Renal cortical epithelial cell (primary cell): ENCODE data around the gene ZNF30. TPM values are rescaled to one million over a fixed set of nuclear protein-coding genes. Genes with fewer than 3 reads are reported as not detected.
"Not testable (repeated sequence)": the region's sequence is repeated elsewhere in the genome, so short reads cannot be mapped to it uniquely, and the experiment has no call there.

Experiments used
- DNase-seq: peaks from one replicate; pipeline ENCODE4 v3.0.0-alpha.2; 2011; ENCODE audit warnings: low read depth
- total RNA-seq: library from RNA; depleted of rRNA; stranded (reverse); fragments of >200 nt; gene quantifications from 2 replicates; pipeline ENCODE4 v1.2.3, GENCODE V29; 2014

ZNF30 gene
- 0.69 and 4.7 TPM in 2 replicates for total RNA-seq

DNA sequence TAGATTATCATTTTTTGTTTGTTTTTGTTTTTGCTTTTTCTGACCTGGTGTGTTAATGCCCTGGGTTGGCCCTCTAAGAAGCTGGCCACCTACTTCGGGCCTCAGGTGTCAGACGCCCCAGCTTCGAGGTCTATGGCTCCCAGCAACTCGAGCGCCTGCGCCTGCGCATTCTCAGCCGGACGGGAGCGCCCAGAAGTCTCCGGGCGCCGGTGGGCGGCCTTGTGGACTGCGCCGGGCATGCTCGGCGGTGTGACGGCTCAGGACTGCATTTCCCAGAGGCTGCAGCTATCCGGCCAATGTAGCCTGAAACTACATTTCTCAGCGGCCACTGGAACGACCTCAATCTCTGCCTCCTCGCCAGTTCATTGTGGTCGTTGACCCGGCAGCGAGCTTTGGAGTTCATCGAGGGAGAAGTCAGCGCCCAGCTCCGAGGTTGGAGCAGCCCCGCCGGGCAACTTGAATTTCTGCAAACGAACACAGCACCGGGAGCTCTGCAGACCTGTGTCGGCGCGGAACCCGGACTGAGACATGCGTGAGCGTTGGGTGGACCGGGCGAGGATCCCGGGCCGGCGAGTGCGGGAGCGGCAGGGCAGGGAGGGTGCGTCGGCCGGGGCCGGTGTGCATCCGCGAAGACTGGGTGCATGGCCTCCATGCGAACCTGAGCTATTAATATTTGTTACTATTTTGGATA, at the start of gene ZNF30:
TSS of gene ZNF30 (plus strand) at position 219 of the 691 bp plus-strand sequence. CDS start 3,045 bp downstream, outside the sequence.
- peak; percentile 86 for DNase-seq

DNA sequence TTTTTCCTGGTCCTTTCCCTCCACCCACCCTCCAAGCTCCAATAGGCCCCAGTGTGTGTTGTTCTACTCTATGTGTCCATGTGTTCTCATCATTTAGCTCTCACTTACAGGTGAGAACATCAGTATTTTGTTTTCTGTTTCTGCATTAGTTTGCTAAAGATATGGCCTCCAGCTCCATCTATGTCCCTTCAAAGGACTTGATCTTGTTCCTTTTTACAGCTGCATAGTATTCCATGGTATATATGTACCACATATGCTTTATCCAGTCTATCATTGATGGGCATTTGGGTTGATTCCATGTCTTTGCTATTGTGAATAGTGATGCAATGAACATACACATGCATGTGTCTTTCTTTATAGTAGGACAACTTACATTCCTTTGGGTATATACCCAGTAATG, 47.1 kb upstream of the ZNF30 start:
- DNase-seq: no peak

DNA sequence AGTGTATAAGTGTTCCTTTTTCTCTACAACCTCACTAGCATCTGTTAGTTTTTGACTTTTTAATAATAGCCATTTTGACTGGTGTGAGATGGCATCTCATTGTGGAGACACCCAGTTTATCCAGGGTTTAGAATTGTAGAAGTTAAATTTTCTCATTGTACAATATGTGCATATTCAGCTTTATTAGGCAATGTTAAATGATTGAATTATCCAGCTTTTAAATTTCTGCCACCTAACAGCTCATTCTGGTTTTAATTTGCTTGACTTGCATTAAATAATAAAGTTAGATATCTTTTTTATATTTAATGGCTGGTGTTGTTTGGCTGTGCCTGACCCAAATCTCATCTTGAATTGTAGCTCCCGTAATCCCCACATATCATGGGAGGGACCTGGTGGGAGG, 46.7 kb upstream of the ZNF30 start:
- DNase-seq: no peak

DNA sequence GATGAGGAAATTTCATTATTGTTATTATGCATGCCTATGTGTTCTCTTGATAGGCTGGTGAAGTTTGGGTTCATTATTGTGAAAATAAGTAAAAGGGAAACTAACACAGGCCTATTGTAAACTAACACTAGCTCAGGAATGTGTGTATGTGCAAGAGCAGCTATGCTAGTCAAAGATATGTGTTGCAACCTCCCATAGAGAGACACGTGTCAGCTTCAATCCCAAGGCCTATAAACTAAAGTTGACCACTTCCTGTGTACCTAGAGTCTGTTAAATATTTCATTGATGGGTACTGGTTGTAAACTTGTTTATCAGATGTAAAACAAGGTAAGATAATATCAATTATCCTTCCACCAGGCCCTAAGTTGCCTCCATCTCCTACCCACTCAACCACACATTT, 44.7 kb upstream of the ZNF30 start:
- no peak for DNase-seq

DNA sequence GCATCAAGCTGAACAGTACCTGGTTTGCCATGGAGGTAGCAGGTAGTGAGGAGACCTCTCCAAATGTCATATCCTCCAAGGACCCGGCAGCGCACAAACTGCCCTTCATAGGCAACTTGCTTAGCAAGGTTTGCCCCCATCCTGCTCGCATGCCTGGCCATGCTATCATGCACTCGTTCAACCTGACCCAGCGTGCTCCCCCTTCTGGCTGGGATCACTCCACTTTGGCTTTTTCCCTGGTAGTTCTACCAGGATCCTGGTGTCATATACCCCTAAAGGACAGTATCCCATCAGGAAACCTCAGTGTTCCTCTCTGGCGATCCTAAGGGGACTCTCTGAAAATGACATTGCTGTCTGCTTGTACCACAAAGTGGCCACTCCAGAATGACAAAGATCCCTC, 38.6 kb upstream of the ZNF30 start:
- DNase-seq: no peak

DNA sequence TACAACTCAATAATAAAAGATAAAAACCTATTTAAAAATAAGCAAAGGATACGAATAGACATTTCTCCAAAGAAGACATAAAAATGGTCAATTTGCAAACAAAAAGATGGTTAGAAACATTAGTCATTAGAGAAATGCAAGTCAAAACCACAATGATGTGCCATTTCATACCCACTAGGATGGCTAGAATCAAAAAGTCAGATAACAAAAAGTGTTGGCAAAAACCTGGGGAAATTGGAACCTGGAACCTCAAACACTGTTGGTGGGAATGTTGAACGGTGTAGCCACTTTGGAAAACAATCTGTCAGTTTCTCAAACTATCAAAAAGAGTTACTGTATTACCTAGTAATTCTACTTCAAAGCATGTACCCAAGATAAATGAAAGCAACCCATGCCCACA, 26.5 kb upstream of the ZNF30 start:
- DNase-seq: no peak

DNA sequence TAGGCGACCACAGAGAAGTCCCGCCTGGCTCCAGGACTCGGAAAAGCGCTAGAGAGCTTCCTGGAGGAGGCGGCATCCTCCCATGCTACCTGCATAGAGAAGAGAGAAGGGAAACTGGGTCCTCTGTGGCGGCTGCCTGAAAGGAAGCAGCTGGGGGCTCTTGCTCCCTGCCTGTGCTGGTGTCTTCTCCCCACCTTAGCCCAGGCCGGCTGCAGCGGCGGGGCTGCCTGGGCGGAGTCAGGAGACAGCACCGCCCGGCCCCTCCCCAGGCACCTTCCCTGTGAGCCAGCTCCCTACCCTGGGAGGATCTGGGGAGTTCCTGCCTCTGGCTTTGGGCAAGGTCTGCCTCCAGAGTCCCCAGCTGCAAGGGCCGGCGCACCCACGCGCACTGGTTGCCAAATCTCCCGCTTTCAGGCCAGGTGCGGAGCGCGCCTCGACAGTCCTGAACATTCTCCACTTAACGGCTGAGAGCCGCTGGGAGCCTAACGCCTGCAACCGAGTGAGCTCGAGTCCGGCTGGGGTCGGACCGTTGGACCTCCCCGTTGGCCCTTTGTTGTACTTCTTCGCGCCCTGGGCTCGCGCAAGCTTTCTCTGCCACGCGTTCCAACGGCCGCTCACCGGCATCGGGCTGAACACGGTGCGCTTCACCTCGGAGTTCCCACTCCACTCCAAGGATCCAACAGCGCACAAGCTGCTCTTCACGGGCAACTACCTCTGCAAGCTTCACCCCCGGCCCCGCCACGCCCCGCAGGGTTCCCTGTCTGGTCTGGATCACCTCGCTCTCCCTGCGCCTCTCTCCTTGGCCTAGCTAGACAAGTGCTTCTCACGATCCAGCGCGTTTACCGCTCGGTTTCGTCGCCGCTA, 21.8 kb upstream of the ZNF30 start:
- no peak for DNase-seq

DNA sequence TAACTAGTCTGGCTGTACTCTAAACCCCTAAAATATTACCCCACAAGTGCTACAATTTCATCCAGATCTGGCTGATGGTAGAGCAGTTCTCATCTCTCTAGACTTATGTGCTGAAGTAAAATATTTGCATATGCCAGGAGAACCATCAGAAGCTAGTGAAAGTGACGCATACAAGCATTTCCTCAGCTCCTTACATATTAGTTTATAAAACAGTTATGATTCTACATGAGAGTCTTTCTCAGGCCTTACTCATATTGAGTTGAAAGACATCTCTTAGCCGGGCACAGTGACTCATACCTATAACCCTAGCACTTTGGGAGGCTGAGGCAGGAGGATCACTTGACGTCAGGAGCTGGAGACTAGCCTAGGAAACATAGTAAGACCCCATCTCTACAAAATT, 15.9 kb upstream of the ZNF30 start:
- DNase-seq: no peak

DNA sequence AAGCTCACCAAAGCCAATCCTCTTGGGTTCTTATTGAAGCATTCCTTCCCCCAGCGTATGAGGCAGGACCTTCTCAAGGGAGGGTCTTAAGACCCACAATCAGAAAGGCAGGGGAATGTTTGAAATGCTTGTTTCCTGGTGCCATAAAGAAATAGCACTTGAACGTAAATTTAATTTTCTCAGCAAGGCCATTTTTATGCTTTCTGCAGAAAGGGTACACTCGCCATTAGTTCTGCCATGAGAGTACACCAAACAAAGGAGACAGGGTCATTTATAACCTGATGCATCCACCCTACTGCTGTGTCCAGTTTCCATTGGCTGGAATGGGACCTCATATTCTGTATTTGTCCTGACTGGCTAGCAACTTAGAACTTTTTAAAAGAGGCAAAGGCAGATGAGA, 9.6 kb upstream of the ZNF30 start:
- not testable (repeated sequence) for DNase-seq

DNA sequence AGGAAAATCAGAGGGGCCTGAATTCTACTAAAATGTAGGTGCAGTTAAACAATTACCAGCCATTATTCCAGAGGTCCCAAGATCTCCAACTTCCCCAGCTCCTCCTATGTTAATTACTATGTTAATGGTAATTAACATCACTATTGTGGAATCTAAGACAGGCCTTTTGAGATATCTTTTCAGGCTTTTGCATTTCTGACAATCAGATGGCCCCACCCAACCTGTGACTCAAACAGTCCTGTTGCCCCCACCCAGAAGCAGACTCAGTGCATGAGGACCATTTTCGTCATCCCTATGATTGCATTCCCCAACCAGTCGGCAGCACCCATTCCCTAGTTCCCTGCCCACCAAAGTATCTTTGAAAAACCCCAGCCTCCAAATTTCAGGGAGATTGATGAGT, 8.5 kb upstream of the ZNF30 start:
- no peak for DNase-seq

DNA sequence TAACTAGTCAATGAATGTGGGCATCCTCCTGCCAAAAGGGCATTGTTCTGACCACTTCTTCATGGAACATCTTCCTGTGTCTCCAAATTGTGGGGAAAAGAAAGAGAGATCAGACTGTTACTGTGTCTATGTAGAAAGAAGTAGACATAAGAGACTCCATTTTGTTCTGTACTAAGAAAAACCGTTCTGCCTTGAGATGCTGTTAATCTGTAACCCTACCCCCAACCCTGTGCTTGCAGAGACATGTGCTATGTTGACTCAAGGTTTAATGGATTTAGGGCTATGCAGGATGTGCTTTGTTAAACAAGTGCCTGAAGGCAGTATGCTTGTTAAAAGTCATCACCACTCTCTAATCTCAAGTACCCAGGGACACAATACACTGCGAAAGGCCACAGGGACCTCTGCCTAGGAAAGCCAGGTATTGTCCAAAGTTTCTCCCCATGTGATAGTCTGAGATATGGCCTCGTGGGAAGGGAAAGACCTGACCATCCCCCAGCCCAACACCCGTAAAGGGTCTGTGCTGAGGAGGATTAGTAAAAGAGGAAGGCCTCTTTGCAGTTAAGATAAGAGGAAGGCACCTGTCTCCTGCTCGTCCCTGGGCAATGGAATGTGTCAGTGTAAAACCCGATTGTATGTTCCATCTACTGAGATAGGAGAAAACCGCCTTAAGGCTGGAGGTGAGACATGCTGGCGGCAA, 6.5 kb upstream of the ZNF30 start:
- DNase-seq: not testable (repeated sequence)

DNA sequence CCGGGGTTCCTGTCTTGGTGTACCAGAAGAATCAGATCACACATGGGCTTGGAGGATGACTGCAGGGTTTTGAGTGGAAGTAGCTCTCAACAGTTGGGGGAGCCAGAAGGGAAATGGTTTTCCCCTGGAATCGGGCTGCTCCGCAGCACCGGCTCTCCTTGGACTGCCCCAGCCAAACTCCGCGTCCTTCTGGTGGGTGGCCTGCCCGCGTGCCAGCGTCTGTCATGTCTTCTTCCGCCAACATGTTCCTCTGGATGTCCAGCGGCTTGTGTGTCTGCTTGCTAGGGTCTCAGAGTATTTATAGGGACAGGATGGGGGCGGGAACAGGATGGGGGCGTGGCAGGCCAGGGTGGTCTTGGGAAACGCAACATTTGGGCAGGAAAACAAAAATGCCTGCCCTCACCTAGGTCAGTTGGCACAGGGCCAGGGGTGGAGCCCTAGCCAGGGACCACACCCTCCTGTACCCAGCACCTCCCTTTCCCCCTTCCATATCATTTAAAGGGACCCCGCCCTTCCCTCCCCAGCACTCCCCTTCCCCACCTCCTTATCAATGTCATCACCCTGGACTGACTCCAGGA, 1.3 kb upstream of the ZNF30 start:
- DNase-seq: no peak

DNA sequence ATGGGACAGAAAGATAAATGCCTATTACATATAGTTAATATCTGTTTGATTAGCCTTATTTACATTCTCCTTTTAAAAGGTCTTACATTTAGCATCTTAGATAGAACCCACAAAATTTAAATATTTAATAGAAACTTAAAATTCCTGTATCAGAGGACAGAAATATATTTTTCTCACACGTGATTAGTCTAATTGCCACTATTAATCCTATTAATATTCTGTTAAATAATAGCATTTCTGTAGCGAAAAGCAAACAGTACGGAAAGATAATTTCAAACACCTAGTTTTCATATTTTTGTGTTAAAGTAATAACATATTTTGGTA, 380 bp upstream of the ZNF30 start:
- no peak for DNase-seq

DNA sequence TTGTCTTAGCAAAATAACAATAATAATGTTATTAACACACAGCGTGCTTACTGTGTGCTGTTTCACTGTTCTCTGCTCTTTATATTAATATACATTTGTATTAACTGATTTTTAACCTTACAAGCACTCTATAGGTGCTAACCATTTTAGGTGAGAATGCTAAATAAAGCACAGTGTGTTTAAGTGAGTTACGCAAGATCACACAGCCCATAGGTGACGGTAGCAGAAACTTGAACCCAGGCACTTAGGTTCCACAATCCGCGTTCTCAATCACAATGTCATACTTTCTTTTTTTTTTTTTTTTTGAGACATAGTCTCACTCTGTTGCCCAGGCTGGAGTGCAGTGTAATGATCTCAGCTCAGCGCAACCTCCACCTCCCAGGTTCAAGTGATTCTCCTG, 5.8 kb downstream of the ZNF30 start:
- DNase-seq: no peak

DNA sequence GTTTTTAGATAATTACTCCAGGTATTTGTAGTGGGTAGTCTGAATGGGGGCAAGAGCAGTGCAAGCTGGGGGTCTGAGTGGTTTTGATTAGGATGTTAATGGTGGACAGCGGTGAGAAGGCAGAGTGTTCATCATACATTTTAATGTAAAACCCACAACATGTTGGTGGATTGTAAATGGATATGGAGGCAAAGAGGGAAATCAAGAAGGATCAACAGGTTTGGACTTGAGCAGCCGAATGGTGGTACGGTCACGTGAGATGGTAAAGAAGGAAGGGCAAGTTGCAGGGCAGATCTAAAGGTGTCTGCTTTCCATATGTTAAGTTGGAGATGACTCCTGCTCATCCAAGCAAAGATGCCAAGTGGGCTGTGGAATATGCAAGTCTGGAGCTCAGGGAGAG, 9.5 kb downstream of the ZNF30 start:
- DNase-seq: no peak

DNA sequence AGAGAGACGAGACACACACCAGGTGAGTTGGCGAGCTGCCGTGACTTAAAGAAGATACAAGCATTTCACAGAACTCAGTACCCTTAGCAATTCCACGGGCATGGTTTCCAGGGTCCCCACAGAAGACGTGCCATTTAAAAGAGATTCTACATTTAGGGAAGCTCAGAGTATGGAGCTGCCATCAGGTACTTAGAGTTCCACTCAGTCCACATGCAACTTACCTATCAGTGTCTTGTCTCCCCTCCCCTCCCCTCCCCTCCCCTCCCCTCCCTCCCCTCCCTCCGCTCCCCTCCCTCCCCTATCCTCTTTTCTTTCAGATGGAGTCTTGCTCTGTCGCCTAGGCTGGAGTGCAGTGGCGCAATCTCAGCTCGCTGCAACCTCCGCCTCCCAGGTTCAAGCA, 12.2 kb downstream of the ZNF30 start:
- DNase-seq: no peak

DNA sequence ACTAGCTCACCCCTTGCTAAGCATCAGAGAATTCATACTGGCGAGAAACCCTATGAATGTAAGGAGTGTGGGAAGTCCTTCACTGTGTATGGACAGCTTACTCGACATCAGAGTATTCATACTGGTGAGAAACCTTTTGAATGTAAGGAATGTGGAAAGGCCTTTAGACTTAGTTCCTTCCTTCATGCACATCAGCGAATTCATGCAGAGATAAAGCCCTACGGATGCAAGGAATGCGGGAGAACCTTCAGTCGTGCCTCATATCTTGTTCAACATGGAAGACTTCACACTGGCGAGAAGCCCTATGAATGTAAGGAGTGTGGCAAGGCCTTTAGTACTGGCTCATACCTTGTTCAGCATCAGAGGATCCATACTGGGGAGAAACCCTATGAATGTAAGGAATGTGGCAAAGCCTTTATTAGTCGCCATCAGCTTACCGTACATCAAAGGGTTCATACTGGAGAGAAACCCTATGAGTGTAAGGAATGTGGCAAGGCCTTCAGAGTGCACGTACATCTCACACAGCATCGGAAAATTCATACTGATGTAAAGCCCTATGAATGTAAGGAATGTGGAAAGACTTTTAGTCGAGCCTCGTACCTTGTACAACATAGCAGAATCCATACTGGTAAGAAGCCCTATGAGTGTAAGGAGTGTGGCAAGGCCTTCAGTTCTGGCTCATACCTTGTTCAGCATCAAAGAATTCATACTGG, 17.3 kb downstream of the ZNF30 start:
- DNase-seq: no peak

DNA sequence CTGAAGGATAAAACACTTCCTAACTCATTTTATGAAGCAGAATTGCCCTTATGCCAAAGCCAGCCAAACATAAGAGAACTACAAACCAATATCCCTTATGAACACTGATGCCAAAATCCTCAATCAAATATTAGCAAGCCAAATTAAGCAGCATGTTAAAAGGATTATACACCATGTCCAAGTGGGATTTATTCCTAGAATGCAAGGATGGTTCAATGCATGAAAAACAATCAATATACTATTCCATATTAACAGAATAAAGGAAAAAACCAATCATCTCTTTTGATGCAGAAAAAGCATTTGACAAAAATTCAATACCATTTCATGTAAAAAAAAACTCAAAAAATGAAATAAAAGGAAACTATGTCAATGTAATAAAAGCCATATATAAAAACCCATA, 26.4 kb downstream of the ZNF30 start:
- no peak for DNase-seq

DNA sequence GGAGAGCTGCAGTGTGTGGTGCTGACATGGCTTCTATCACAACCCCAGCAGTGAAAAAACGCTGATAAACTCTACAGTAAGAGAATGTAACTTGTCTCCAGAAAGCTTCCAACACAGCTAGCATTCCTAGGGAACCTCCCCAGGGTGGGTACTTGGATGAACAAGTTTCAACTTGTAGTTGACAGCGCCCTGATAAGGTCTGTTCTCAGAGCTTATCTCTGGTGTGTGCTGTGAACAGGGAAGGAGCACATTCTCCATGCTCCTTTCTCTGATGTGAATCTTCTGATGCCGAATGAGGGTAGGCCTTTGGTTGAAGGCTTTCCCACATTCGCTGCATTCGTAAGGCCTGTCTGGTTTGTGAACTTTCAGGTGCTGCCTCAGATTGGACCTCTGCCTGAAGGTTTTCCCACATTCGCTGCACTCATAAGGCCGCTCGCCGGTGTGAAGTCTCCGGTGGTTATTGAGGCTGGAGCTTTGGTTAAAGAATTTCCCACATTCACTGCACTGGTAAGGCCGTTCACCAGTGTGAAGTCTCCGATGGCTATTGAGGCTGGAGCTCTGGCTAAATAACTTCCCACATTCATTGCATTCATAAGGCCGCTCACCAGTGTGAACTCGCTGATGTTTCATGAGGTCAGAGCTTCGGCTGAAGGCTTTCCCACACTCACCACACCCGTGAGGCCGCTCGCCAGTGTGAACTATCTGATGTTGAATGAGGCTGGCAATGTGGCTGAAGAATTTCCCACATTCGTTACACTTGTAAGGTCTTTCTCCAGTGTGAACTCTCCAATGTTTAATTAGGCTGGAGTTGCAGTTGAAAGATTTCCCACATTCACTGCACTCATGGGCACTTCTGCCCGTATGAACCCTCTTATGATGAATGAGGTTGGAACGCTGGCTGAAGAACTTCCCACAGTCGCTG, 31.4 kb downstream of the ZNF30 start:
- DNase-seq: no peak

DNA sequence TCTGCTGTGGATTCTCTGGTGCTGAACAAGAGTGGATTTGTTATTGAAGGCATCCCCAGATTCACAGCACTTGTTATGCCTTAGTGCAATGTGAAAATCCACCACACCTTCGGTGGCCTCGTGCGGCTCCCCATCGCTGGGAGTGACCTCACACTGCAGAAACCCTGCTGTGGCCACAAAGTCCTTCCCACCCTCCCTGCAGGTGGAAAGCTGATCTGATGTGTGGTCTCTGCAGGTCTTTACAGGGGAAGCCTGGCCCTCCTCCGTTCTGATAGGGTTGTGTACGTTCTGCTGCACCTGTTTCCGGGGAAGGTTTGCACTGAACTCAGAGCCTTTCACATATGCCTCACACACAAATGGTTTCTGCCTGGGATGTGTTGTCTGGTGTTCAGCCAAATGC, 32.3 kb downstream of the ZNF30 start:
- no peak for DNase-seq
